Uterus (tissue), 2 donors: ENCODE data around the gene DPYSL5.

Experiments used
- POLR2A ChIP-seq, 2 donors: fragments of 450-650 bp; IDR thresholded peaks; one replicate each; pipeline ENCODE4 v1.6.1; 2016; ENCODE audit warnings: antibody characterized with exemption in 2 of 2, mild to moderate bottlenecking in 1 of 2, moderate library complexity in 1 of 2
- TF ChIP-seq, protein P1 (sequence below), 4 experiments: fragments of 200-600 bp in 2 of 4; fragments of 450-650 bp in 2 of 4; sonication (generic) in 2 of 4; IDR thresholded peaks; one replicate each; pipeline ENCODE4 v1.5.1; 2016 to 2019; ENCODE audit warnings: antibody characterized with exemption in 4 of 4, mild to moderate bottlenecking in 2 of 4, moderate library complexity in 1 of 4

DNA sequence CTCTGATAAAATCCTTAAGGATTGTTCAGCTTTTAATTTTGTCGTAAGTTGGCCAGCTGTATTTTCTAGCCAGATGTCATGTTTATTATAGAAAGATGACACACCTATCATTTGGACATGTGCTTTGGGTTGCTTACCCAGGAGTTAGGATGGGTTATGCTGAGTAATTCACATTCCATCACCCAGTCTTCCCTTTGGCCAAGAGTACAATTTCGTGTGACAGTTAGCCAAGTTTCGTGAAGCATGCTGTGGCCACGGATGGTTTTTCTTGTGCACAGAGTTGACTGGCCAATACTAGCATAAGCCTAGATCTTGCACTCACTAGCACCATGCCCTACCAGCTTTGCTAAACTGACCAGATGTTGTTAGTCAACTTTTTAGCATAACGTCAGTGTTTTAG is 128.3 kb downstream of the DPYSL5 start:
- TF ChIP-seq, protein P1, sequence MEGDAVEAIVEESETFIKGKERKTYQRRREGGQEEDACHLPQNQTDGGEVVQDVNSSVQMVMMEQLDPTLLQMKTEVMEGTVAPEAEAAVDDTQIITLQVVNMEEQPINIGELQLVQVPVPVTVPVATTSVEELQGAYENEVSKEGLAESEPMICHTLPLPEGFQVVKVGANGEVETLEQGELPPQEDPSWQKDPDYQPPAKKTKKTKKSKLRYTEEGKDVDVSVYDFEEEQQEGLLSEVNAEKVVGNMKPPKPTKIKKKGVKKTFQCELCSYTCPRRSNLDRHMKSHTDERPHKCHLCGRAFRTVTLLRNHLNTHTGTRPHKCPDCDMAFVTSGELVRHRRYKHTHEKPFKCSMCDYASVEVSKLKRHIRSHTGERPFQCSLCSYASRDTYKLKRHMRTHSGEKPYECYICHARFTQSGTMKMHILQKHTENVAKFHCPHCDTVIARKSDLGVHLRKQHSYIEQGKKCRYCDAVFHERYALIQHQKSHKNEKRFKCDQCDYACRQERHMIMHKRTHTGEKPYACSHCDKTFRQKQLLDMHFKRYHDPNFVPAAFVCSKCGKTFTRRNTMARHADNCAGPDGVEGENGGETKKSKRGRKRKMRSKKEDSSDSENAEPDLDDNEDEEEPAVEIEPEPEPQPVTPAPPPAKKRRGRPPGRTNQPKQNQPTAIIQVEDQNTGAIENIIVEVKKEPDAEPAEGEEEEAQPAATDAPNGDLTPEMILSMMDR (IDR thresholded peaks at IDR 0.05) = no peak
- TF ChIP-seq POLR2A (IDR thresholded peaks at IDR 0.05) = no peak
